ENCODE measurements around the gene DMRT3. TPM values are rescaled to one million over a fixed set of nuclear protein-coding genes. Genes with fewer than 3 reads are reported as not detected.
"Not testable (repeated sequence)": the region's sequence is repeated elsewhere in the genome, so short reads cannot be mapped to it uniquely, and the experiment has no call there.

The DMRT3 gene
- polyA plus RNA-seq, 6 donors from 2014 or later = not detected

GRCh38 chr9:995192-995591, 18.7 kb downstream of the DMRT3 start:
- Mint-ChIP-seq H3K36me3 (no peaks in the 10 kb centered on the region), H3K27ac (peak overlapping the region in 1 of 6 donors; percentile 58), H3K4me1 (peaks cover 0 to 5% (median 4%) of the 10 kb centered on the region in 3 donors), H3K9me3 (peaks cover 0 to 5% (median 0%) of the 10 kb centered on the region in 7 donors), H3K4me3 (no peak overlapping the region), H3K27me3 (peaks cover 20 to 23% (median 21%) of the 10 kb centered on the region in 3 donors)
- no peak for ATAC-seq (ENCODE audit: low read depth in 2 of 2)
- DNase-seq = no peak

- Mint-ChIP-seq H3K9me3 (peaks cover 0 to 5% (median 0%) of the 10 kb centered on the region in 7 donors), H3K27me3 (peaks cover 15 to 17% (median 17%) of the 10 kb centered on the region in 3 donors), H3K4me1 (peaks cover 0 to 6% (median 4%) of the 10 kb centered on the region in 3 donors), H3K4me3 (no peak overlapping the region), H3K36me3 (no peaks in the 10 kb centered on the region), H3K27ac (peak overlapping the region in 2 of 6 donors; percentile 55 to 58)
- no peak for DNase-seq
- ATAC-seq (ENCODE audit: low read depth in 2 of 2) = no peak
These were observed 19.3 kb downstream of the DMRT3 start for GRCh38 chr9:995781-996180.

GRCh38 chr9:998299-999110, 22.1 kb downstream of the DMRT3 start:
- DNase-seq = not testable (repeated sequence)

GRCh38 chr9:1001838-1002237, 25.4 kb downstream of the DMRT3 start:
- DNase-seq (no peak), ATAC-seq (ENCODE audit: low read depth in 2 of 2) (no peak)
- Mint-ChIP-seq H3K27ac (no peak overlapping the region), H3K4me1 (peaks cover 4 to 7% (median 6%) of the 10 kb centered on the region in 3 donors), H3K9me3 (peaks cover 0 to 5% (median 0%) of the 10 kb centered on the region in 7 donors), H3K27me3 (peaks cover 16 to 17% (median 16%) of the 10 kb centered on the region in 3 donors), H3K4me3 (no peak overlapping the region), H3K36me3 (no peaks in the 10 kb centered on the region)

More at GRCh38 chr9:998299-999110, 22.1 kb downstream of the DMRT3 start:
- H3K27ac Mint-ChIP-seq = peak overlapping the region in 2 of 6 donors; percentile 6 to 7
- H3K9me3 Mint-ChIP-seq; H3K4me1 Mint-ChIP-seq; ATAC-seq (ENCODE audit: low read depth in 2 of 2); H3K27me3 Mint-ChIP-seq; H3K4me3 Mint-ChIP-seq; H3K36me3 Mint-ChIP-seq: not testable (repeated sequence)

GRCh38 chr9:1002678-1003077, 26.2 kb downstream of the DMRT3 start:
- peaks cover 4 to 7% (median 6%) of the 10 kb centered on the region in 3 donors for H3K4me1 Mint-ChIP-seq
- no peak for ATAC-seq (ENCODE audit: low read depth in 2 of 2)
- H3K36me3 Mint-ChIP-seq = no peaks in the 10 kb centered on the region

GRCh38 chr9:1005043-1005667, 28.7 kb downstream of the DMRT3 start:
- Mint-ChIP-seq H3K36me3 (no peaks in the 10 kb centered on the region), H3K4me3 (peak overlapping the region in 1 of 8 donors; percentile 63), H3K27me3 (peaks cover 27 to 44% (median 38%) of the 10 kb centered on the region in 3 donors), H3K9me3 (no peaks in the 10 kb centered on the region), H3K4me1 (peaks cover 1 to 7% (median 6%) of the 10 kb centered on the region in 3 donors), H3K27ac (peak overlapping the region in 1 of 6 donors; percentile 60)
- ATAC-seq (ENCODE audit: low read depth in 2 of 2) (no peak), DNase-seq (no peak)

More at GRCh38 chr9:1002678-1003077, 26.2 kb downstream of the DMRT3 start:
- Mint-ChIP-seq H3K27ac (no peak overlapping the region), H3K4me3 (no peak overlapping the region), H3K9me3 (peaks cover 0 to 5% (median 0%) of the 10 kb centered on the region in 7 donors), H3K27me3 (peaks cover 20 to 24% (median 22%) of the 10 kb centered on the region in 3 donors)
- DNase-seq = no peak

- H3K36me3 Mint-ChIP-seq = no peaks in the 10 kb centered on the region
- no peak for DNase-seq
- H3K9me3 Mint-ChIP-seq = no peaks in the 10 kb centered on the region
- H3K4me3 Mint-ChIP-seq = no peak overlapping the region
- ATAC-seq (ENCODE audit: low read depth in 2 of 2) = no peak
- H3K27me3 Mint-ChIP-seq = peaks cover 22 to 44% (median 38%) of the 10 kb centered on the region in 3 donors
- peaks cover 0 to 7% (median 6%) of the 10 kb centered on the region in 3 donors for H3K4me1 Mint-ChIP-seq
- H3K27ac Mint-ChIP-seq = no peak overlapping the region
These were observed 30.9 kb downstream of the DMRT3 start for GRCh38 chr9:1007312-1007711.

- DNase-seq = no peak
- ATAC-seq (ENCODE audit: low read depth in 2 of 2) = no peak
- Mint-ChIP-seq H3K9me3 (no peaks in the 10 kb centered on the region), H3K4me1 (peaks cover 0 to 7% (median 6%) of the 10 kb centered on the region in 3 donors), H3K27me3 (peaks cover 27 to 44% (median 38%) of the 10 kb centered on the region in 3 donors), H3K36me3 (no peaks in the 10 kb centered on the region), H3K4me3 (no peak overlapping the region), H3K27ac (no peak overlapping the region)
These were observed 31.8 kb downstream of the DMRT3 start for GRCh38 chr9:1008216-1008615.

GRCh38 chr9:1009101-1009707, 32.7 kb downstream of the DMRT3 start:
- Mint-ChIP-seq H3K9me3 (no peaks in the 10 kb centered on the region), H3K36me3 (no peaks in the 10 kb centered on the region), H3K4me1 (peaks cover 0 to 7% (median 6%) of the 10 kb centered on the region in 3 donors), H3K27ac (peak overlapping the region in 1 of 6 donors; percentile 20), H3K4me3 (no peak overlapping the region), H3K27me3 (peaks cover 27 to 44% (median 38%) of the 10 kb centered on the region in 3 donors)
- DNase-seq (peak; percentile 51), ATAC-seq (ENCODE audit: low read depth in 2 of 2) (peak; percentile 72 to 78)

- peaks cover 20 to 33% (median 32%) of the 10 kb centered on the region in 3 donors for H3K27me3 Mint-ChIP-seq
- DNase-seq (no peak), ATAC-seq (ENCODE audit: low read depth in 2 of 2) (peak in 1 of 2 donors; percentile 37)
- H3K9me3 Mint-ChIP-seq = no peaks in the 10 kb centered on the region
- H3K36me3 Mint-ChIP-seq = no peaks in the 10 kb centered on the region
- H3K4me1 Mint-ChIP-seq = peaks cover 0 to 6% (median 0%) of the 10 kb centered on the region in 3 donors
- H3K4me3 Mint-ChIP-seq = no peak overlapping the region
- peak overlapping the region in 1 of 6 donors; percentile 49 for H3K27ac Mint-ChIP-seq
These were observed 36.6 kb downstream of the DMRT3 start for GRCh38 chr9:1013021-1013420.

- H3K27ac Mint-ChIP-seq = no peak overlapping the region
- peaks cover 0 to 2% (median 0%) of the 10 kb centered on the region in 3 donors for H3K4me1 Mint-ChIP-seq
- no peak overlapping the region for H3K4me3 Mint-ChIP-seq
- no peak for ATAC-seq (ENCODE audit: low read depth in 2 of 2)
- no peaks in the 10 kb centered on the region for H3K9me3 Mint-ChIP-seq
- H3K36me3 Mint-ChIP-seq = no peaks in the 10 kb centered on the region
- H3K27me3 Mint-ChIP-seq = peaks cover 27 to 36% (median 32%) of the 10 kb centered on the region in 3 donors
- no peak for DNase-seq
These were observed 37.8 kb downstream of the DMRT3 start for GRCh38 chr9:1014225-1014624.

GRCh38 chr9:1014640-1015039, 38.2 kb downstream of the DMRT3 start:
- no peak for ATAC-seq (ENCODE audit: low read depth in 2 of 2)
- no peaks in the 10 kb centered on the region for H3K36me3 Mint-ChIP-seq
- DNase-seq = no peak
- H3K27ac Mint-ChIP-seq = no peak overlapping the region
- no peaks in the 10 kb centered on the region for H3K9me3 Mint-ChIP-seq
- H3K4me1 Mint-ChIP-seq = no peaks in the 10 kb centered on the region
- H3K4me3 Mint-ChIP-seq = no peak overlapping the region
- H3K27me3 Mint-ChIP-seq = peaks cover 25 to 33% (median 28%) of the 10 kb centered on the region in 3 donors

GRCh38 chr9:1018121-1018520, 41.7 kb downstream of the DMRT3 start:
- ATAC-seq (ENCODE audit: low read depth in 2 of 2) (no peak), DNase-seq (no peak)
- no peak overlapping the region for H3K4me3 Mint-ChIP-seq
- H3K27me3 Mint-ChIP-seq = peaks cover 33 to 42% (median 37%) of the 10 kb centered on the region in 3 donors
- peaks cover 0 to 14% (median 6%) of the 10 kb centered on the region in 7 donors for H3K9me3 Mint-ChIP-seq
- no peaks in the 10 kb centered on the region for H3K4me1 Mint-ChIP-seq
- H3K27ac Mint-ChIP-seq = peak overlapping the region in 1 of 6 donors; percentile 12
- H3K36me3 Mint-ChIP-seq = no peaks in the 10 kb centered on the region

All from naive B cell (primary cell).